ENCODE data around the gene CUEDC1. TPM values are rescaled to one million over a fixed set of nuclear protein-coding genes. Genes with fewer than 3 reads are reported as not detected.

The CUEDC1 gene, protein sequence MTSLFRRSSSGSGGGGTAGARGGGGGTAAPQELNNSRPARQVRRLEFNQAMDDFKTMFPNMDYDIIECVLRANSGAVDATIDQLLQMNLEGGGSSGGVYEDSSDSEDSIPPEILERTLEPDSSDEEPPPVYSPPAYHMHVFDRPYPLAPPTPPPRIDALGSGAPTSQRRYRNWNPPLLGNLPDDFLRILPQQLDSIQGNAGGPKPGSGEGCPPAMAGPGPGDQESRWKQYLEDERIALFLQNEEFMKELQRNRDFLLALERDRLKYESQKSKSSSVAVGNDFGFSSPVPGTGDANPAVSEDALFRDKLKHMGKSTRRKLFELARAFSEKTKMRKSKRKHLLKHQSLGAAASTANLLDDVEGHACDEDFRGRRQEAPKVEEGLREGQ
- 14.0 and 14.4 TPM in 2 replicates for total RNA-seq

DNA sequence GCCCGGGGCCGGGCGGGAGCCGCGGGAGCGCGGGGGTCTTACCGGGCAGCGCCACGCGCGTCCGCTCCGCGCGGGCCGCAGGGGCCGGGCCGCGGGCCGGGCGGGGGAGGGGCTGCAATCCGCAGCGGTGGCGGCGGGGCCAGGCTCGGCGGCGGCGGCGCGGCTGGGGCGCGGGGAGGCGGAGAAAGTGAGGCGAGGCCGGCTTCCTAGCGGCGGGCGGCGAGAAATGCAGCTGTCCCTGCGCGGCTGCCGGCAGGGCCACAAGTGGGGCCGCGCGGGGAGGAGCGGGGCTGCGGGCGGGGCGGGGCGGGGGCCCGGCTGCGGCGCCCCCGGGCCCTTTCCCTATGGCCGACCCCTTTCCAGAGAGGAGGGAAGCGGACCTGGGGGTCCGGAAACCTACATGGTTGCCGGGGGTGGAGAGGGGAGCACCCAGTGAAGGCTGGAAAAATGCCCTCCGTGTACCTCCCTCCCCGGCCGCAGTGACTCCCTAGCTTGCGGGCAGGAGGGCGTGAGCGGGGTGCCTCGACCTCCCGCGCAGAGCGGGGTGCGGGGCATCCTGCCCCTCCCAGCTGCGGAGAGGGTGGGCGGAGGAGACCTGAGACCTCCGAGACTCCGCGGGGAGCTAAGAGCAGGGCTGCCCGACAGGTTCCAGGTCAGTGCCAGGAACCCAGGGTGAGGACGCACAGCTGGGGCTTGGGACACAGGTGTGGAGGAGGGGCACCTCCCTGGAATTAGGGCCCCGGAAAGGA is at the start of gene CUEDC1:
Gene CUEDC1, minus strand, starts transcription at position 230 of the 749 bp plus-strand sequence. CDS start 69,848 bp downstream, outside the sequence.

DNA sequence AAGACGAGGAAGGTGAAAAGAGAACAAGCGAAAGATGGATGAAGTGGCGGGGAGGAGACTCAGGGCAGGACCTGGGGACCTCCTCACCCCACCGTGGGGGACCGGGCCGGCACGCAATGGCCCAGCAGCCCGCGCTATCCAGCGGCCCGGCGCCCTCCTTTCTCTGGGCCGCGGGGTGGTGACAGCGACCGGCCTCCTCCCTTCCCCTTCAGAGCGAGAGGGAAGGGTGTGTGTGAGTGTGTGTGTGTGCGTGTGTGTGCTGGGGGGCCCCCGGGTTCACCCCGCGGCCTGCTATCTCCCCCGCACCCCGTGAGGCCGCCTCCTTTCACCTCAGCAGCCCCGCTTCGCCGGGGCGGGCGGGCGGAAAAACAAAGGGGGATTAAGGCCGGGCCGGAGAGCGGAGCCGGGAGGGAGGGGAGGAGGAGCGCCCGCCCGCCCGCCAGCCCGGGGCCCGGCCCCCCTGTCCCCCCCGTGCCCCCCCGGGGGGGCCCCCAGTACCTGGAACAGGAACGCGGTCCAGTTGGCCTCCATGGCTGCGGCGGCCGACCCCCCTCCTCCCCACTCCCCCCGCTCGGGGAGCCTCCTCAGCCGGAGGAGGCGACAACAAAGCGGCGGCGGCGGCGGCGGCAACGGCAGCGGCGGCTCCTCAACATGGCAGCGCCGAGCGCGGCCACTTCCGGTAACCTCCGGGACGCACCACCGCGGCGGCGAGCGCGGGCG is 32.5 kb upstream of the CUEDC1 start, which contains the start of gene VEZF1:
Gene VEZF1, minus strand, starts transcription at position 674 of the 720 bp plus-strand sequence. Its CDS starts 143 bp downstream, at position 531.

DNA sequence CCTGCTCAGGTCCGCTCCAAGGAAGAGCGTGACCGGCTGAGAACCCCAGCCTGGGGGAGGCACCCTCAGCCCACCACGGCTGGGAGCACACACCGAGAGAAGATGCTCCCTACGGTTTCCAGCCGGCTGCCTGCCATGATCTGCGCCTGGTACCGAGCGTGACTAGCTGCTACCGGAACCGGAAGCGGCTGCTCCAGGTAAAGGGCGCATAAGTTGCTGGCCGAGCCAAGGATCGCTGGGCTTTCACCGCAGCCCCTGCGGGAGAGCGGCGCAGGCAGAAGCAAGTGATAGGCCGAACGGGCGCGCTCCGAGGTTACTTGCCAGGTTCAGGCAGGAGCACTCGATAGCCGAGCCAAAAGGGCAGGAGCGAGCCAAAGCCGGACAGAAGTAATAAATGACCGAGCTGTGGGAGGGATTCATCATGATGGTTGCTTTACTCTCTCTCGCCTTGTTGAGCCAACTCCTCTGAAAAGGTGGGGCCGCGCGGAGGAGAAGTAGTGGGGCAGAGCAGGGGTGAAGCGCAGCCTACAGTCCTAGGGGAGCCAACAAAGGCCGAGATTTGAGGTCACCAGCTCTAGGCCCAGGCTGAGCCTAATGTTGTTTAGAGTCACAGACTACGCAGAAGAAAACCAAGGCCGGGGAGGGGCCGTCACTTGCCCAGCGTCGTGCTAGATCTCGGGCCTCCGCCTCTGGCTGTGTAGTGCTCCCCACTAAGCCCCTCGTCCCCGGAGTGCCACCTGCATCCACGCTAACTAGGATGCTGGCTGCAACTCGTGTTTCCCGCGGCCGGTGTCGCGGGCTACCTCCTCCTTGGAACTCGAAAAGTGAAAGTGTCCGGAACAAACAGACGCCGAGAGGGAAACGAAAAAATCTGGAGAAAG is 105.1 kb downstream of the CUEDC1 start, which contains the start of gene MRPS23:
Gene MRPS23, minus strand, starts transcription at position 171 of the 881 bp plus-strand sequence. Its CDS starts 34 bp downstream, at position 137.

Other genes starting within 250 kb of the CUEDC1 start
- gene CCDC182, start 210.1 kb downstream of the CUEDC1 start, total RNA-seq: not detected in 2 replicates
- 26.1 and 27.6 TPM in 2 replicates for gene MRPS23, start 105.4 kb downstream of the CUEDC1 start, total RNA-seq
- gene VEZF1, start 32.8 kb upstream of the CUEDC1 start, total RNA-seq: 33.7 and 37.2 TPM in 2 replicates
- 309 and 476 TPM in 2 replicates for gene SRSF1, start 51.8 kb upstream of the CUEDC1 start, total RNA-seq
- gene DYNLL2, start 128.0 kb upstream of the CUEDC1 start, total RNA-seq: 15.1 and 22.0 TPM in 2 replicates
- under 0.01 TPM in 1 of 2 replicates, not detected in the other for gene OR4D1, start 193.0 kb upstream of the CUEDC1 start, total RNA-seq
- not detected in 2 replicates for gene OR4D2, start 211.6 kb upstream of the CUEDC1 start, total RNA-seq
- gene EPX, start 237.3 kb upstream of the CUEDC1 start, total RNA-seq: not detected in 2 replicates